Gastrocnemius medialis (tissue), 4 donors: ENCODE results near the gene NARF.

Experiments
- CTCF ChIP-seq, 5 experiments: fragments of 450-650 bp in 3 of 5; fragments of 200-600 bp in 2 of 5; sonication (generic) in 2 of 5; IDR thresholded peaks in 4 of 5; conservative IDR thresholded peaks in 1 of 5; 1 replicate in 4 of 5; 2 replicates in 1 of 5; pipeline ENCODE4 v1.5.1; 2016 to 2019; ENCODE audit warnings: antibody characterized with exemption in 5 of 5, mild to moderate bottlenecking in 3 of 5, moderate library complexity in 3 of 5
- POLR2A ChIP-seq, 2 donors: fragments of 450-650 bp; IDR thresholded peaks; one replicate each; pipeline ENCODE4 v1.6.1; 2017; ENCODE audit warnings: antibody characterized with exemption in 2 of 2, mild to moderate bottlenecking in 2 of 2, moderate library complexity in 2 of 2

GRCh38 chr17:82435601-82436583 is 22.6 kb upstream of the NARF start:
- TF ChIP-seq CTCF (IDR thresholded peaks at IDR 0.05 in 4 of 5, conservative IDR thresholded peaks at IDR 0.05 in 1 of 5), result no peak
- TF ChIP-seq POLR2A (IDR thresholded peaks at IDR 0.05), result no peak
